HepG2 (cell line): Measurements from ENCODE around the gene SARS2. TPM values are rescaled to one million over a fixed set of nuclear protein-coding genes. Genes with fewer than 3 reads are reported as not detected.

ENCODE experiments used
- ATAC-seq: fragments of 200-7000 bp; cut with Tn5 transposase; 3 replicates; pipeline ENCODE4 v1.9.1; 2020; ENCODE audit warnings: mild to moderate bottlenecking, moderate library complexity
- BruUV-seq: library from RNA; stranded (reverse); fragments of 400-500 nt; replicated peaks from 2 replicates; lab custom pipeline; 2021; lab: Mats Ljungman, UMichigan
- CTCF ChIA-PET: fragments of 300-600 bp; formaldehyde crosslinking; extraction: SDS; loops from one replicate; lab custom pipeline; 2021; ENCODE audit warnings: low total read pairs, inconsistent platforms, low intra/inter-chr PET ratio; lab: Yijun Ruan, JAX
- POLR2A ChIA-PET: fragments of 350-600 bp; sonication (Branson Sonifier 250); formaldehyde crosslinking; loops from one replicate; lab custom pipeline; 2020; ENCODE audit warnings: antibody characterized with exemption, inconsistent platforms; lab: Yijun Ruan, JAX
- DNase-seq: peaks from one replicate; pipeline ENCODE4 v3.0.0-alpha.2; 2015; ENCODE audit warnings: low spot score
- FAIRE-seq: peaks from 3 replicates; lab custom pipeline; 2011; peaks lifted over from hg19 to GRCh38; lab: Jason Lieb, UNC
- H2AFZ ChIP-seq: one replicate; pipeline ENCODE4 v1.6.1; 2011; ENCODE audit warnings: low read length, inconsistent platforms
- H3K27ac ChIP-seq: fragments of 300-600 bp; 3 replicates; pipeline ENCODE4 v1.8.0; 2011; ENCODE audit warnings: mixed run types, mild to moderate bottlenecking, mixed read lengths, low read length, inconsistent platforms; ENCODE audit not compliant: insufficient read depth; ENCODE audit errors: extremely low read length
- H3K27me3 ChIP-seq, 2 experiments: fragments of 200-600 bp in 1 of 2; 2 replicates in 1 of 2; 3 replicates in 1 of 2; pipeline versions ENCODE4 v1.6.0 to v1.8.0; 2011; ENCODE audit warnings: low read length in 2 of 2, mild to moderate bottlenecking in 2 of 2, moderate library complexity in 2 of 2, inconsistent platforms in 1 of 2; ENCODE audit not compliant: insufficient read depth in 2 of 2, control insufficient read depth in 1 of 2
- H3K36me3 ChIP-seq, 2 experiments: fragments of 200-600 bp in 1 of 2; replicated peaks in 1 of 2; 2 replicates in 1 of 2; 3 replicates in 1 of 2; pipeline versions ENCODE4 v1.5.1 to v1.8.0; 2011; ENCODE audit warnings: low read length in 2 of 2, inconsistent platforms in 1 of 2; ENCODE audit not compliant: insufficient read depth in 2 of 2, control insufficient read depth in 1 of 2
- H3K4me1 ChIP-seq: 2 replicates; pipeline ENCODE4 v1.5.1; 2012; ENCODE audit warnings: low read length, inconsistent platforms; ENCODE audit not compliant: insufficient read depth
- H3K4me2 ChIP-seq: 2 replicates; pipeline ENCODE4 v1.6.0; 2011; ENCODE audit warnings: low read depth, low read length, inconsistent platforms
- H3K4me3 ChIP-seq, 3 experiments: fragments of 200-600 bp in 1 of 3; sonication (generic), shearing (Covaris generic) in 1 of 3; replicated peaks in 1 of 3; 2 replicates each; pipeline ENCODE4 v1.5.1; 2011 to 2016; ENCODE audit warnings: low read length in 3 of 3, inconsistent platforms in 2 of 3, low read depth in 2 of 3, mild to moderate bottlenecking in 2 of 3, control low read depth in 1 of 3, mixed read lengths in 1 of 3; ENCODE audit not compliant: insufficient read depth in 1 of 3
- H3K79me2 ChIP-seq: one replicate; pipeline ENCODE4 v1.6.1; 2011; ENCODE audit warnings: low read length, inconsistent platforms; ENCODE audit not compliant: insufficient read depth
- H3K9ac ChIP-seq: 2 replicates; pipeline ENCODE4 v1.6.0; 2011; ENCODE audit warnings: mild to moderate bottlenecking, low read depth, low read length, inconsistent platforms; ENCODE audit not compliant: insufficient read depth
- H3K9me3 ChIP-seq: 2 replicates; pipeline ENCODE4 v1.5.1; 2012; ENCODE audit warnings: mild to moderate bottlenecking, low read length
- H4K20me1 ChIP-seq: 2 replicates; pipeline ENCODE4 v1.6.0; 2011; ENCODE audit warnings: inconsistent platforms, mild to moderate bottlenecking, low read length, moderate library complexity; ENCODE audit not compliant: insufficient read depth
- AGO2 ChIP-seq: fragments of 200-400 bp; formaldehyde crosslinking; optimal IDR thresholded peaks from 2 replicates; pipeline ENCODE3; 2017; ENCODE audit warnings: mild to moderate bottlenecking, low read depth, low read length, moderate library complexity
- BRD4 ChIP-seq: sonication (generic); formaldehyde crosslinking; IDR thresholded peaks from 2 replicates; pipeline ENCODE4 v1.4.0; 2020; ENCODE audit warnings: missing genetic modification reagents
- CEBPG ChIP-seq: IDR thresholded peaks from 2 replicates; pipeline ENCODE4 v1.6.1; 2016
- HNRNPLL ChIP-seq: fragments of 200-400 bp; formaldehyde crosslinking; IDR thresholded peaks from 2 replicates; pipeline ENCODE4 v1.6.1; 2017; ENCODE audit warnings: mild to moderate bottlenecking, low read depth, low read length; ENCODE audit not compliant: poor library complexity, severe bottlenecking
- PITX1 ChIP-seq: sonication (generic); formaldehyde crosslinking; IDR thresholded peaks from 2 replicates; pipeline ENCODE4 v1.5.1; 2020; ENCODE audit warnings: mild to moderate bottlenecking, missing genetic modification reagents
- RBFOX2 ChIP-seq: fragments of 200-400 bp; formaldehyde crosslinking; IDR thresholded peaks from 2 replicates; pipeline ENCODE4 v1.6.1; 2017; ENCODE audit warnings: low read depth, mild to moderate bottlenecking, low read length
- STAT5B ChIP-seq: sonication (generic); formaldehyde crosslinking; IDR thresholded peaks from 2 replicates; pipeline ENCODE4 v1.4.0; 2020; ENCODE audit warnings: missing genetic modification reagents
- TBX3 ChIP-seq: fragments of 450-650 bp; IDR thresholded peaks from 2 replicates; pipeline ENCODE4 v1.6.1; 2017; ENCODE audit warnings: antibody characterized with exemption, mild to moderate bottlenecking, inconsistent platforms, borderline replicate concordance
- THYN1 ChIP-seq: sonication (generic); formaldehyde crosslinking; IDR thresholded peaks from 2 replicates; pipeline ENCODE4 v1.8.1; 2023; ENCODE audit warnings: low read depth, mild to moderate bottlenecking, moderate library complexity, missing genetic modification reagents, borderline replicate concordance
- ZNF33A ChIP-seq: sonication (generic); formaldehyde crosslinking; IDR thresholded peaks from 2 replicates; pipeline ENCODE4 v1.5.1; 2020; ENCODE audit warnings: missing genetic modification reagents, mild to moderate bottlenecking, moderate library complexity, borderline replicate concordance
- ZNF550 ChIP-seq: sonication (generic); formaldehyde crosslinking; IDR thresholded peaks from 2 replicates; pipeline ENCODE4 v1.4.0; 2020; ENCODE audit warnings: mild to moderate bottlenecking, missing genetic modification reagents, borderline replicate concordance
- ZNF660 ChIP-seq: sonication (generic); formaldehyde crosslinking; IDR thresholded peaks from 2 replicates; pipeline ENCODE4 v1.5.1; 2020; ENCODE audit warnings: mild to moderate bottlenecking, low read depth, missing genetic modification reagents, borderline replicate concordance
- WGBS: methylation state at CpG from one replicate; pipeline ENCODE4 v1.1.6; 2017; ENCODE audit warnings: low lambda C conversion rate; 5-methylcytosine and 5-hydroxymethylcytosine counted together
- in situ Hi-C: cut with HindIII; loops from 2 replicates; pipeline ENCODE4 v1.10.0; 2017; ENCODE audit warnings: low pct_unique_long_range_greater_than_20kb; ENCODE audit not compliant: extremely low pct_ligation_motif_present
- intact Hi-C: fragments of 100-400 bp; cut with micrococcal nuclease; formaldehyde crosslinking; loops from one replicate; pipeline ENCODE4 v1.10.0; 2022; ENCODE audit not compliant: unreplicated experiment
- polyA plus RNA-seq, 8 experiments: library from polyadenylated mRNA; depleted of rRNA in 3 of 8; stranded (reverse) in 7 of 8; unstranded in 1 of 8; fragments of >200 nt; fragmentation: Illumina TruSeq in 4 of 8; extraction: Trizol in 4 of 8; gene quantifications; 2 replicates each; pipeline versions ENCODE4 v1.2.1 to v1.2.3, GENCODE V29; 2011 to 2016; ENCODE audit warnings: low read depth in 4 of 8, missing spikeins in 1 of 8, mixed read lengths in 1 of 8; ENCODE audit not compliant: insufficient read depth in 1 of 8
- total RNA-seq, 5 experiments: library from RNA; depleted of rRNA; stranded (reverse); fragments of >200 nt; fragmentation: Illumina TruSeq; extraction: Trizol; gene quantifications; 2 replicates each; pipeline ENCODE4 v1.2.3, GENCODE V29; 2016; ENCODE audit warnings: low read depth in 1 of 5

The SARS2 gene
- total and polyA plus RNA-seq, 2 of the 13 experiments (the other 11 are each of a cell fraction or from before 2014, with no cell fraction given), result 40.0 to 48.6 TPM

GRCh38 chr19:38915329-38916321 is 14.9 kb downstream of the SARS2 start:
- ChIA-PET CTCF (no interaction called here), POLR2A (no interaction called here)
- H3K4me2 ChIP-seq, result no peak overlapping the region
- in situ Hi-C loops, result loop anchor here (25.0 kb wide), 1 partner anchor 178 kb away; the partner anchor contains the start of gene CAPN12
- no peak overlapping the region for H2AFZ ChIP-seq
- no peaks in the 10 kb centered on the region for H3K27me3 ChIP-seq
- no peaks in the 10 kb centered on the region; a peak in 2 of 5 replicates for H3K36me3 ChIP-seq
- TF ChIP-seq AGO2 (peak; percentile 83), RBFOX2 (0 out of 2 replicates have a peak, but pooled peaks have one; percentile 20), ZNF660 (CRISPR knock-in tag) (no peak)
- no TSS peak for BruUV-seq
- ATAC-seq (no peak), FAIRE-seq (no peak), DNase-seq (no peak)
- H3K9ac ChIP-seq, result no peak overlapping the region
- H3K79me2 ChIP-seq, result no peaks in the 10 kb centered on the region
- 95% methylated on average over 27 of the region's 44 CpGs for WGBS
- no peaks in the 10 kb centered on the region for H3K9me3 ChIP-seq
- H3K4me3 ChIP-seq, result no peak overlapping the region
- no peak overlapping the region for H3K27ac ChIP-seq
- H3K4me1 ChIP-seq, result peaks cover 12% of the 10 kb centered on the region
- intact Hi-C loops, result no loop called here
- no peaks in the 10 kb centered on the region for H4K20me1 ChIP-seq

GRCh38 chr19:38913958-38914357 is 16.6 kb downstream of the SARS2 start:
- no peak overlapping the region for H3K4me2 ChIP-seq
- 95% methylated on average over 8 of the region's 8 CpGs for WGBS
- no peak overlapping the region for H3K27ac ChIP-seq
- ChIA-PET POLR2A (no interaction called here), CTCF (no interaction called here)
- H3K4me3 ChIP-seq, result no peak overlapping the region
- no peak for ATAC-seq
- no peak for TF ChIP-seq BRD4 (CRISPR knock-in tag)
- no peak for TF ChIP-seq STAT5B (CRISPR knock-in tag)
- TF ChIP-seq ZNF33A, result no peak
- TF ChIP-seq HNRNPLL, result no peak
- no peak for TF ChIP-seq CEBPG (CRISPR knock-in tag)
- TF ChIP-seq TBX3, result no peak
- no peak for TF ChIP-seq THYN1 (CRISPR knock-in tag)
- TF ChIP-seq PITX1, result no peak
- TF ChIP-seq ZNF550 (CRISPR knock-in tag), result no peak
- no TSS peak for BruUV-seq
- H3K79me2 ChIP-seq, result no peaks in the 10 kb centered on the region
- in situ Hi-C loops (loop anchor here (25.0 kb wide), 1 partner anchor 177 kb away; the partner anchor contains the start of gene CAPN12), intact Hi-C loops (no loop called here)
- H3K27me3 ChIP-seq, result no peaks in the 10 kb centered on the region
- H3K9me3 ChIP-seq, result no peaks in the 10 kb centered on the region
- H4K20me1 ChIP-seq, result no peaks in the 10 kb centered on the region
- H3K9ac ChIP-seq, result no peak overlapping the region
- H2AFZ ChIP-seq, result no peak overlapping the region
- no peak for DNase-seq
- peaks cover 12% of the 10 kb centered on the region for H3K4me1 ChIP-seq
- H3K36me3 ChIP-seq, result no peaks in the 10 kb centered on the region
- no peak for FAIRE-seq
